PFSK-1 (cell line): ENCODE data around the gene ATP5PF.

Experiments used
- POLR2AphosphoS5 ChIP-seq: IDR thresholded peaks from 2 replicates; pipeline ENCODE4 v1.6.1; 2012; ENCODE audit warnings: low read depth, mild to moderate bottlenecking, control low read depth, low read length, moderate library complexity
- SIN3A ChIP-seq: IDR thresholded peaks from 2 replicates; pipeline ENCODE4 v1.6.1; 2012; ENCODE audit warnings: mild to moderate bottlenecking, low read length, moderate library complexity, borderline replicate concordance; ENCODE audit not compliant: insufficient read depth
- TF ChIP-seq, protein P1 (sequence below), 2 experiments: IDR thresholded peaks; 2 replicates each; pipeline versions ENCODE4 v1.6.1 to v1.8.0; 2011 to 2012; ENCODE audit warnings: low read depth in 2 of 2, low read length in 2 of 2, control low read depth in 1 of 2, inconsistent platforms in 1 of 2, mild to moderate bottlenecking in 1 of 2, moderate library complexity in 1 of 2; ENCODE audit not compliant: insufficient read depth in 1 of 2

DNA sequence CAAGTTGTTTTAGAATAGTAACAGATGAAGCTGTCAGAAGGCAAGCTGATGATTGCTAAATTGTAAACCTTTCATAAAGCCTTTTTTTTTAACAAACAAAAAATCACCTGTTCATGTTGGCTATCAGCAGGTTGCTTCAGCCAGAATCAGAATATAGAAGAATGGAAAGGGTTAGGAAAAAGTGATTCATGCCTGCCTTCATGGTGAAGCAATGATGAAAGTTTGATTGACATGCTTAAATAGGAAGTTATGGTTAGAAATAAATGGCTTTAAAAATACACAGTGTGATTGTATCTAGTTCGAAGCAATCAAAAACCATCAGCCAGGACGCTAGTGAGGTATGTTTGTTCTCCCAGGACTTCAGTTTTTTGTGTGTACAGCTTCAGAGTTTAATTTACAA, 38.0 kb upstream of the ATP5PF start:
- no peak for TF ChIP-seq SIN3A
- TF ChIP-seq, protein P1, sequence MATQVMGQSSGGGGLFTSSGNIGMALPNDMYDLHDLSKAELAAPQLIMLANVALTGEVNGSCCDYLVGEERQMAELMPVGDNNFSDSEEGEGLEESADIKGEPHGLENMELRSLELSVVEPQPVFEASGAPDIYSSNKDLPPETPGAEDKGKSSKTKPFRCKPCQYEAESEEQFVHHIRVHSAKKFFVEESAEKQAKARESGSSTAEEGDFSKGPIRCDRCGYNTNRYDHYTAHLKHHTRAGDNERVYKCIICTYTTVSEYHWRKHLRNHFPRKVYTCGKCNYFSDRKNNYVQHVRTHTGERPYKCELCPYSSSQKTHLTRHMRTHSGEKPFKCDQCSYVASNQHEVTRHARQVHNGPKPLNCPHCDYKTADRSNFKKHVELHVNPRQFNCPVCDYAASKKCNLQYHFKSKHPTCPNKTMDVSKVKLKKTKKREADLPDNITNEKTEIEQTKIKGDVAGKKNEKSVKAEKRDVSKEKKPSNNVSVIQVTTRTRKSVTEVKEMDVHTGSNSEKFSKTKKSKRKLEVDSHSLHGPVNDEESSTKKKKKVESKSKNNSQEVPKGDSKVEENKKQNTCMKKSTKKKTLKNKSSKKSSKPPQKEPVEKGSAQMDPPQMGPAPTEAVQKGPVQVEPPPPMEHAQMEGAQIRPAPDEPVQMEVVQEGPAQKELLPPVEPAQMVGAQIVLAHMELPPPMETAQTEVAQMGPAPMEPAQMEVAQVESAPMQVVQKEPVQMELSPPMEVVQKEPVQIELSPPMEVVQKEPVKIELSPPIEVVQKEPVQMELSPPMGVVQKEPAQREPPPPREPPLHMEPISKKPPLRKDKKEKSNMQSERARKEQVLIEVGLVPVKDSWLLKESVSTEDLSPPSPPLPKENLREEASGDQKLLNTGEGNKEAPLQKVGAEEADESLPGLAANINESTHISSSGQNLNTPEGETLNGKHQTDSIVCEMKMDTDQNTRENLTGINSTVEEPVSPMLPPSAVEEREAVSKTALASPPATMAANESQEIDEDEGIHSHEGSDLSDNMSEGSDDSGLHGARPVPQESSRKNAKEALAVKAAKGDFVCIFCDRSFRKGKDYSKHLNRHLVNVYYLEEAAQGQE (IDR thresholded peaks at IDR 0.05; ENCODE audit: insufficient read depth in 1 of 2, low read depth in 2 of 2, low read length in 2 of 2) = no peak
- TF ChIP-seq POLR2AphosphoS5 = no peak
